Caki2 (cell line): ENCODE results near the gene CTTN. TPM values are rescaled to one million over a fixed set of nuclear protein-coding genes. Genes with fewer than 3 reads are reported as not detected.

Experiments used
- DNase-seq: peaks from one replicate; pipeline ENCODE4 v3.0.0-alpha.2; 2015; ENCODE audit warnings: low read depth
- in situ Hi-C: cut with HindIII; loops from 2 replicates; pipeline ENCODE4 v1.10.0; 2016; ENCODE audit warnings: low sequenced_read_pairs, low pct_unique_long_range_greater_than_20kb, mixed read lengths
- total RNA-seq: library from RNA; depleted of rRNA; stranded (reverse); fragments of >200 nt; shearing (Covaris generic); gene quantifications from 2 replicates; pipeline ENCODE4 v1.2.3, GENCODE V29; 2014; ENCODE audit warnings: low replicate concordance; rRNA removed

Gene CTTN
- total RNA-seq, 1 experiment from 2014 or later = 145 TPM

DNA sequence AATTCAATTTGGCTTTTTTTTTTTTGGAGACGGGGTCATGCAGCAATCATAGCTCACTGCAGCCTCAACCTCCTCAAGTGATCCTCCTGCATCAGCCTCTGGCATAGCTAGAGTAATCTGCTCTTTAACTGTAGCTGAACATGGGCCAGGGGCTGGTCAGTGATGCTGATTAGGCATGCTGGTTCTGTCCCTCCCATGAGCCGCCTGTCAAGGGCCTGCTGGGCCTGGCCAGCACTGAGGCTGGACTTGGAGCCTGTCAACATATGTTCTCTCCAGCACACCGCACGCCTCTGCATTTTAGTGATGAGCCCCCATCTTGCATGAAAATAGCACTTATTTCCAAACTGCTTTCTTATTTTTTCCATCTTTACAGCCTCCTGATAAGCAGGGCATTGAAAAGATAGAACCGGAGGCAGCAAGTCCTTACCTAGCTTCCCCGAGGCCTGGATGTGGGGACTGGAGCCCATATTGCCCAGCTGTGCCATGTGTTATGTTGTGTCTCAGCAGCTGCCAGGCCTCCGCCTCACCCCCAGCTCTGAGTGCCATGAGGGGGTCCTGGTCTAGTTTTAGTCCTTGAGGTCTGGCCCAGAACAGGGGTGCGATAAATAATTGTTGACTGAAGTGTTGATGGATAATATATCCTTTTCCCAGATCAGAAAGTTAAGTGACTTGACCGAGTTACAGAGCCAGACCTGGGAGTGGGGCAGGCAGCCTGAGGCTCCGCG is 80.0 kb downstream of the CTTN start:
- DNase-seq = no peak
- in situ Hi-C loops = no loop called here

DNA sequence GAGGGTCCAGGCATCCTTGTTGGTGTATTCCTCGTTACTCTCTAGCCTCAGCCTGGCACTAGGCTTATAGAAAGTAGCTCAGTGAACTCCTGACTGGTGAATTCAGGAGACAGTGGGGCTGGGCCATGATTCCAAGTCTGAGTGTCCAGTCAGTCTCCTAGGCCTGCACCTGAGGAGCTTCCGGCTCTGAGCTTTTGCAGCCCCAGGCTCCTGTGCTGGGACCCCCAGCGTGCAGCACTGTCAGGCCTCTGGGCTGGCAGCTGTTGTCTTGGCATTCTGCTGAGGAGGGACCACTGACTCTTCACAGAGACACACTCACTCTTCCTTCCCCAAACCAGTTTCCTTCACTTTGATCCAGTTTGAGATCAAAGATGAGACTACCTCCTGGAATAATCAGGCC is 82.4 kb downstream of the CTTN start:
- in situ Hi-C loops = no loop called here

DNA sequence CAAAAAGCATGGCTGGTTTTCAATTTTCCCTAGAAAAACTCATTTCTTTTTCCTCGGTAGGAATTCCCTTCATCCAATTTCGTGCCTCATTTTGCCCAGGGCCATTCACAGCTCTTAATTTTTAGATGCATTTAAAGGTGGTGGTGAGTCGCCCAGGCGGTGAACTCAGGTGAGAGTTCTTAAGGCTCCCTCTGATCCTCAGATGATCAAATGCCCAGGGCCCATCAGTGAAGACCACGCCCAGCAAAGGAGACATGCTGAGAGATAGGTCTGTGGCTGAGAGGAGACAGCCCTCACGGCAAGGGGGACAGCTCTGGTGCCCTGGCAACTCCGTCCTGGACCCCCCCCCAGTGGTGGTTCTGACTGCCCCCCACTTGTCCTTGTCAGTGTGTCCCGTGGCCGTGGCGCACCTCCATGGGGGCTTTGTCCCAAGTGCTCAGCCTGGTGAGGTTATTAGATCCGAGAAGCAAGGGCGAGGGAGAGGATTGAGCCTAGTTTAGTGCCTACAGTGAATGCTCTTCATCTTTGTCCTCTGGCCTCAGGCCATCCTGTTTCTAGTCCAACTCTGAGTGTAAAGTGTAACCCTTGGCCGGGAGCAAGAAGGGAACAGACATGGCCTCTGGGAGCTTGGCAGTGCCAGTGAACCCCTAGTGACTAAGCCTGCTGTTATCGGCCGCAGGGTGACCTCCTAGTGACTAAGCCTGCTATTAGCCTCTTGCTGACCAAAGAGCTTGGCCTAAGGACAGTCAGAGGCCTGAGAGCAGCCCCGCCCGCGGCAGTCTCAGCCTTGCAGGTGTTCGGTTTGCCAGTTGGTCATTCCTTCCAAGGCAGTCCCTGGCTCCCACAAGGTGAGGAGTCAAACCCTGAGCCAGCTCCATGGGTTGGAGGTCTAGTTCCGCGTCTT is 83.5 kb downstream of the CTTN start:
- in situ Hi-C loops = no loop called here
- DNase-seq = peak; percentile 74

More for the DNA sequence above, 82.4 kb downstream of the CTTN start:
- DNase-seq = no peak

DNA sequence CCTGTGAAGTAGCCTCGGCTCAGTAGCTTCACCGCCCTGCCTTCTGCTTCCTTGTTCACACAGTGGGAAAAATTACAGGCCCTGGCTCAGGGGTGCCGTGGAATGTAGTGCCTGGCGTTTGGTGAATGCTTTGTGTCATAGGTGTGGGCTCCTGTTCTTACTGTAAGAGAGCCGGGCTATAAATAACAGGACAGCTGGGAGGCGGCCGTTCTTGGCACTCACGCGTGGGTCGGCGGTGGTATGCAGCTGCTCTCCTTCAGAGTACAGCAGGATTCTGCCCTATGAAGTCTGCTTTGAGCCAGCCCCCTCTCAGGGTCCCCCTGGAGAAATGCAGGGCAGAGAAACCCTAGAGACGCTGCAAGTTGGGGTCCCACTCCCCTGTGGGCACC is 84.2 kb downstream of the CTTN start:
- in situ Hi-C loops = no loop called here
- no peak for DNase-seq

DNA sequence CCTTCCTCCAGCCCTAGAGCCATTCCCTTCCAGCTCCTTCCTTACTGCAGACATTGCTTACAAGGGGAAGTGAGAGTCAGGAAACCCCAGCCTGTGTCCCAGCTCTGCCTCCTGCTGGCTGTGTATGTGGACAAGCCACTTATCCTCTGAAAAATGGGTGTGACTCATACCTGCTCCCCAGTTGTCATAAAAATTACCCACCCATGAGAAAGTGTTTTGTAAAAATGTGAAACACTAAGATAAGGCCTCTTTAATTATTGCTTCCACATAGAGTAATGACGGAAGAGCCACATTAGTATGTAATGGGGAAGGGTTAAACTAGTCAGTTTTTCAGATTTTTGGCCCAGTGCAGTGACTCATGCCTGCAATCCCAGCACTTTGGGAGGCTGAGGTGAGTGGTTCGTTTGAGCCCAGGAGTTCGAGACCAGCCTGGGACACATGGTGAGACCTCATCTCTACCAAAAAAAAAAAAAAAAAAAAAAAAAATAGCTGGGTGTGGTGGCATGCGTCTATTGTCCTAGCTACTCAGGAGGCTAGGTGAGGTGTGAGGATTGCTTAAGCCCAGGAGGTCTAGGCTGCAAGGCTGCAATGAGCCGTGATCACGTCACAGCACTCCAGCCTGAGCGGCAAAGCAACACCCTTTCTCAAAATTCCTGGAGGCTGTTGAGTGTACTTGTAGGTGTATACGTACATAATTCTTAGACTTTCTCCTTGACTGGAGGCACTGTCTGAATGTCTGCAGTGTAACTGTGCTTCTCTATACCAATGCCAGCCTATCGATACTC is 84.9 kb downstream of the CTTN start:
- DNase-seq = peak; percentile 83
- in situ Hi-C loops = no loop called here

DNA sequence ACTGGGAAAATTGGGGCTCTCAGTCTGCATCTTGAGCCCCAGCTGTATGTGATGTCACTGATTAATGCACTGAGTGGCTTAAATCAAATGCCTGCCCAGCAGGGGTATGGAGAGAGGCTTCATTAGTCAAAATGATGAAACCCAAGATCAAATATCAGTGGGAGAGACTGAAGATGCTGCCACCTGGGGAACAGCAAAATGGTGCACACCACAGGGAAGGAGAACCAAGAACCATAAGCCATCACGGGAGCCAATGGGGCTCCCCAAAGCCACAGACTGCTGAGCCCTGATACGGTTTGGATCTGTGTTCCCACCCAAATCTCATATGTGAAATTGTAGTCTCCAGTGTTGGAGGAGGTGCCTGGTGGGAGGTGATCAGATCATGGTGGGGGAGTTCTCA is 85.6 kb downstream of the CTTN start:
- in situ Hi-C loops = no loop called here
- DNase-seq = no peak

DNA sequence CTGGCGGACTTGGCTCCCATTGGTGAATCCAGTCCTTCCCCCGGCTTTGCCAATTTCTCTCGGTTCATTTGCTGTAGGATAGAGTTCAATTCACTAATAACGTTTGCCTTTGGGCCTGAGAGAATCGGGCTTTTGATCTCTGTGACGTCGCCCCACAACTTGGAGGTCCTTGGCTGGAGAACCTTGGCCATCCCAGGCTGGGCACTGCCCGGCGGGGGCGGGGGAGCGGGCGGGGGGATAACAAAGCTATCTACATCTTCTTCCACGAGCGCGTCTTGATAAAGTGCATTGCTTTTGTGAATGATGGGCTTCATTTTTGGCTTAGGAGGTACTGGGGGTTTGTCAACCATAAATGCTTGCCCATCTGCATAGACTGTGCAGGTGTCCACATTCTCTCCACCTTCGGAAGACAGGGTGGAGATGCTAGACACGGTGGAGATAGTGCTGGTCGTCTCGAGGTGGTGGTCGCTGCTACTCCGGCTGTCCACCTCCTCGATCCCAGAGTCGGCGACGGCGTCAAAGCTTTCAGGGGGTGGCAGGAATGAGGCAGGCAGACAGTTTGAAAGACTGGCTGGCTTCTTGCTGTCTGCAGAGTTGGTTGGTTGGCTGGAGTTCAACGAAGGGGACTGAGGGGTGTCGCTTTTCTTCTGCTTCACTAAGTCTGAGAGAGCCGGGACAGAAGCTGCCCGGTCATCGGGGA is 87.1 kb downstream of the CTTN start:
- DNase-seq = no peak
- in situ Hi-C loops = no loop called here

DNA sequence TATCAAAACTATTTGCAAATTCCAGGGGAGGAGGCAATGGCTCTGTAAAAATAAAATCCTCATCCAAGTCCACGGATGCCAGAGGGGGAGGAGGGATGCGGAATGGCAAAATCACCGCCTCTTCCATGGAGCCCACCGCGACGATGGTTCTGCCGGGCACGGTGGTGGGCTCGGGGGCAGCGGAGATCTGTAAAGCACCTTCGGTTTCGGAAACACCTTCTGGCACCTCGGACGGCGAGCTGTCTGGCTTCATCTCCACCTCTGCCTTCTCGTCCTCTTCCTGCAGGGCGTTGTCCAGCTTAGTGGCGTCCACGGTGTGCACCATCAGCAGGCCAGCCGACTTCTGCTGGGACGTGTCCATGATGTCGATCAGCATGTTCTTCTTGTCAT is 87.7 kb downstream of the CTTN start:
- DNase-seq = no peak
- in situ Hi-C loops = no loop called here

Other genes starting within 250 kb of the CTTN start
- 62.4 and 93.2 TPM in 2 replicates for gene FADD, start 195.2 kb upstream of the CTTN start, total RNA-seq
- gene PPFIA1, start 127.8 kb upstream of the CTTN start, total RNA-seq = 20.5 and 30.0 TPM in 2 replicates